OCI-LY1 (cell line): ENCODE data around the gene TRAPPC3.

Experiments used
- EZH2 ChIP-seq: fragments of 200-600 bp; sonication (generic), shearing (Covaris generic); IDR thresholded peaks from 2 replicates; pipeline ENCODE4 v1.8.0; 2017; ENCODE audit warnings: borderline replicate concordance, mixed run types, mild to moderate bottlenecking, antibody characterized with exemption, low read length, moderate library complexity, mixed read lengths
- TF ChIP-seq, protein P1 (sequence below): fragments of 200-600 bp; sonication (generic), shearing (Covaris generic); IDR thresholded peaks from 2 replicates; pipeline ENCODE4 v1.5.1; 2017; ENCODE audit warnings: mild to moderate bottlenecking, antibody characterized with exemption, low read length, moderate library complexity, mixed read lengths

DNA sequence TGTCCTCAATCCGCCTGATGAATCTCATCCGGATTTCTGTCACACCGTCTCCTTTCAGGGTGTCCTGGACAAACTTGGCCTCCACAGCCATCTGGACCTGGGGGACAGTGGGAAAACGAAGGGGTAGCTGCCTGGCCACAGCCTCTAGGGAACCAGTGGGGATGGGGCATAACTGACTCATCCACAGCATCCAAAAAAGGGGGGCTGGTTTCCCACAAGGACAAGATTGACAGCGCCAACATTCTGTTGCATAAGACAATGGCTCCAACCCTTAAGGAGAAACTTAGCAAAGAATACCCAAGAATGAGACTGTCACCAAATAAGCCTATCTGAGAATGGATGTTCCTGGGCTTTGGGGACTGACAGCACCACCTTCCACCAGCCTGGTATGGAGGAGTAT is 12.1 kb downstream of the TRAPPC3 start:
- TF ChIP-seq, protein P1, sequence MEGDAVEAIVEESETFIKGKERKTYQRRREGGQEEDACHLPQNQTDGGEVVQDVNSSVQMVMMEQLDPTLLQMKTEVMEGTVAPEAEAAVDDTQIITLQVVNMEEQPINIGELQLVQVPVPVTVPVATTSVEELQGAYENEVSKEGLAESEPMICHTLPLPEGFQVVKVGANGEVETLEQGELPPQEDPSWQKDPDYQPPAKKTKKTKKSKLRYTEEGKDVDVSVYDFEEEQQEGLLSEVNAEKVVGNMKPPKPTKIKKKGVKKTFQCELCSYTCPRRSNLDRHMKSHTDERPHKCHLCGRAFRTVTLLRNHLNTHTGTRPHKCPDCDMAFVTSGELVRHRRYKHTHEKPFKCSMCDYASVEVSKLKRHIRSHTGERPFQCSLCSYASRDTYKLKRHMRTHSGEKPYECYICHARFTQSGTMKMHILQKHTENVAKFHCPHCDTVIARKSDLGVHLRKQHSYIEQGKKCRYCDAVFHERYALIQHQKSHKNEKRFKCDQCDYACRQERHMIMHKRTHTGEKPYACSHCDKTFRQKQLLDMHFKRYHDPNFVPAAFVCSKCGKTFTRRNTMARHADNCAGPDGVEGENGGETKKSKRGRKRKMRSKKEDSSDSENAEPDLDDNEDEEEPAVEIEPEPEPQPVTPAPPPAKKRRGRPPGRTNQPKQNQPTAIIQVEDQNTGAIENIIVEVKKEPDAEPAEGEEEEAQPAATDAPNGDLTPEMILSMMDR = no peak
- no peak for TF ChIP-seq EZH2
